GM18498 (cell line): Measurements from ENCODE around the gene OAS2.
"Not testable (repeated sequence)": the region's sequence is repeated elsewhere in the genome, so short reads cannot be mapped to it uniquely, and the experiment has no call there.

Experiments
- ATAC-seq: cut with Tn5 transposase; IDR thresholded peaks from one replicate; pipeline ENCODE4 v1.9.1; 2021; ENCODE audit warnings: mild to moderate bottlenecking, moderate library complexity; ENCODE audit not compliant: unreplicated experiment

Gene OAS2

GRCh38 chr12:112980491-112981158, 2.3 kb downstream of the OAS2 start:
- no peak for ATAC-seq

GRCh38 chr12:112985642-112986290, 7.4 kb downstream of the OAS2 start:
- ATAC-seq: no peak

- no peak for ATAC-seq
Measured at GRCh38 chr12:112986291-112986800, 8.0 kb downstream of the OAS2 start.

- ATAC-seq: no peak
Measured at GRCh38 chr12:112987561-112987960, 9.2 kb downstream of the OAS2 start.

- ATAC-seq: no peak
Measured at GRCh38 chr12:112988224-112988623, 9.9 kb downstream of the OAS2 start.

GRCh38 chr12:112988823-112989385, 10.6 kb downstream of the OAS2 start:
- ATAC-seq: not testable (repeated sequence)

- ATAC-seq: no peak
Measured at GRCh38 chr12:112989806-112990205, 11.5 kb downstream of the OAS2 start.

- no peak for ATAC-seq
Measured at GRCh38 chr12:112992541-112993398, 14.5 kb downstream of the OAS2 start.

GRCh38 chr12:112995008-112995407, 16.7 kb downstream of the OAS2 start:
- no peak for ATAC-seq

GRCh38 chr12:112996501-112996900, 18.2 kb downstream of the OAS2 start:
- ATAC-seq: no peak

- ATAC-seq: no peak
Measured at GRCh38 chr12:112997506-112997905, 19.2 kb downstream of the OAS2 start.

GRCh38 chr12:112998987-112999767, 20.9 kb downstream of the OAS2 start:
- peak; percentile 95 for ATAC-seq

- ATAC-seq: no peak
Measured at GRCh38 chr12:113000433-113000832, 22.1 kb downstream of the OAS2 start.

GRCh38 chr12:113002155-113002554, 23.8 kb downstream of the OAS2 start:
- no peak for ATAC-seq

GRCh38 chr12:113002676-113003075, 24.4 kb downstream of the OAS2 start:
- no peak for ATAC-seq

GRCh38 chr12:113003636-113004035, 25.3 kb downstream of the OAS2 start:
- no peak for ATAC-seq

- ATAC-seq: no peak
Measured at GRCh38 chr12:113005762-113006161, 27.4 kb downstream of the OAS2 start.

- no peak for ATAC-seq
Measured at GRCh38 chr12:113006206-113006605, 27.9 kb downstream of the OAS2 start.

- ATAC-seq: no peak
Measured at GRCh38 chr12:113006641-113007040, 28.3 kb downstream of the OAS2 start.

GRCh38 chr12:113007166-113007565, 28.8 kb downstream of the OAS2 start:
- ATAC-seq: no peak
